Mucosa of rectum (tissue), 2 donors: ENCODE measurements around the gene DALRD3.

Experiments
- H3K27ac ChIP-seq, 2 donors: one replicate each; pipeline ENCODE4 v1.7.0; 2013; ENCODE audit warnings: inconsistent platforms in 2 of 2, low read depth in 2 of 2, low read length in 2 of 2
- H3K27me3 ChIP-seq, 2 donors: one replicate each; pipeline ENCODE4 v1.7.0; 2013; ENCODE audit warnings: low read length in 2 of 2; ENCODE audit not compliant: control insufficient read depth in 2 of 2, insufficient read depth in 2 of 2
- H3K36me3 ChIP-seq, 2 donors: one replicate each; pipeline ENCODE4 v1.7.0; 2013; ENCODE audit warnings: low read length in 2 of 2; ENCODE audit not compliant: control insufficient read depth in 2 of 2, insufficient read depth in 2 of 2
- H3K4me1 ChIP-seq, 2 donors: one replicate each; pipeline ENCODE4 v1.7.0; 2013; ENCODE audit warnings: low read length in 2 of 2, mild to moderate bottlenecking in 1 of 2; ENCODE audit not compliant: control insufficient read depth in 2 of 2, insufficient read depth in 2 of 2
- H3K4me3 ChIP-seq, 2 donors: one replicate each; pipeline ENCODE4 v1.7.0; 2013; ENCODE audit warnings: low read length in 2 of 2
- H3K9ac ChIP-seq, 2 donors: one replicate each; pipeline ENCODE4 v1.7.0; 2013; ENCODE audit warnings: low read length in 2 of 2, low read depth in 1 of 2, mild to moderate bottlenecking in 1 of 2
- H3K9me3 ChIP-seq, 2 donors: one replicate each; pipeline ENCODE4 v1.7.0; 2013; ENCODE audit warnings: low read length in 2 of 2; ENCODE audit not compliant: control insufficient read depth in 2 of 2
- donor health status: healthy.
- donor health status: Normal muscosa, but diverticular disease.

Gene DALRD3

DNA sequence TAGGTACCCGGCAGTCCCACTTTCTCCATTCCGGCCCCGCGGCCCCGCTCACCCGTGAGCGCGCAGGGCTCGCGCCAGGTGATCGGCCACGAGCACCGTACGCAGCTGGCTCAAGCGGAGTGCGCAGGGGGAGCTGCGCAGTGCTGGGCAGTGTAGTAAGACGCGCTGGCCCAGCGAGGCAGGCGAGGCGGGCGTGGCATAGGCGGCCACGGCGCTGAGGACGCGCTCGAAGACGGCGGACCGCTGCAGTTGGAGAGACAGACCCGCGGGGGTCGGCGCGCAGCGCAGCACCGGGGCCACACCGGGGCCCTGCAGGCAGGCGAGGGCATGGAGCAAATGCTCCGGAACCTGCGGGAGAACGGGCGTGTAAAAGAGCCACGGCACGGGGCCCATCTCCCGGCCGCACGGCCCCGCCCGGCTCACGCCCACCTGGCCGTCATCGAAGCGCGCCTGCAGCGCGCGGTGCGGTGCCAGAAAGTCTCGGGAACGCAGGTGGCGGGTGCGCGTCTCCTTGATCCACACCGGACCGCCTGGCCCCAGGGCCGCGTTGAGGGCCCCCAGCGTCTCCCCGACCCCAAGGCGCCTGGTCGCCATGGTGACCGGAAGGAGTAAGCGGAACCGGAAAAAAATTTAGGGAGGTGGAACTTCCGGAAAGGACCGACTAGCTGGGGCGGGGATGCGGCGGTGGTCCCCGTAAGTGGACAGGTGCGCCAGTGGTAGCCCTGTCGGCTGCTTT lies at the start of gene DALRD3:
TSS of gene DALRD3 (minus strand) at position 610 of the 736 bp plus-strand sequence. CDS start at position 594, 16 bp downstream.
- H3K27ac ChIP-seq = peak within 1 kb of the TSS; percentile 100
- H3K4me3 ChIP-seq = peak within 1 kb of the TSS; percentile 80 to 82
- H3K9me3 ChIP-seq = no peaks in the 10 kb centered on the region
- H3K9ac ChIP-seq = peak within 1 kb of the TSS; percentile 81 to 99
- peaks cover 28 to 37% of the 10 kb centered on the region in 2 donors for H3K36me3 ChIP-seq
- no peaks in the 10 kb centered on the region for H3K27me3 ChIP-seq
- peaks cover 21 to 40% of the 10 kb centered on the region in 2 donors for H3K4me1 ChIP-seq

GRCh38 chr3:49058011-49058410 lies 39.6 kb upstream of the DALRD3 start:
- Histone ChIP-seq H3K36me3 (peaks cover 27 to 35% of the 10 kb centered on the region in 2 donors), H3K9ac (no peak overlapping the region), H3K9me3 (no peaks in the 10 kb centered on the region), H3K4me3 (no peak overlapping the region), H3K27ac (no peak overlapping the region), H3K4me1 (no peaks in the 10 kb centered on the region), H3K27me3 (no peaks in the 10 kb centered on the region)

GRCh38 chr3:49057268-49057667 lies 38.9 kb upstream of the DALRD3 start:
- H3K27me3 ChIP-seq = no peaks in the 10 kb centered on the region
- H3K27ac ChIP-seq = no peak overlapping the region
- H3K9me3 ChIP-seq = no peaks in the 10 kb centered on the region
- H3K4me1 ChIP-seq = no peaks in the 10 kb centered on the region
- H3K36me3 ChIP-seq = peaks cover 25 to 39% of the 10 kb centered on the region in 2 donors
- H3K9ac ChIP-seq = no peak overlapping the region
- no peak overlapping the region for H3K4me3 ChIP-seq

- H3K4me1 ChIP-seq = no peaks in the 10 kb centered on the region
- no peak overlapping the region for H3K27ac ChIP-seq
- H3K4me3 ChIP-seq = no peak overlapping the region
- H3K9me3 ChIP-seq = no peaks in the 10 kb centered on the region
- no peaks in the 10 kb centered on the region for H3K27me3 ChIP-seq
- H3K36me3 ChIP-seq = peaks cover 31 to 44% of the 10 kb centered on the region in 2 donors
- no peak overlapping the region for H3K9ac ChIP-seq
Measured at GRCh38 chr3:49054344-49054862, 36.0 kb upstream of the DALRD3 start.

GRCh38 chr3:49053543-49053942 lies 35.2 kb upstream of the DALRD3 start:
- peaks cover 31 to 44% of the 10 kb centered on the region in 2 donors for H3K36me3 ChIP-seq
- H3K4me1 ChIP-seq = no peaks in the 10 kb centered on the region
- H3K27ac ChIP-seq = no peak overlapping the region
- H3K27me3 ChIP-seq = no peaks in the 10 kb centered on the region
- H3K4me3 ChIP-seq = no peak overlapping the region
- no peak overlapping the region for H3K9ac ChIP-seq
- H3K9me3 ChIP-seq = no peaks in the 10 kb centered on the region

DNA sequence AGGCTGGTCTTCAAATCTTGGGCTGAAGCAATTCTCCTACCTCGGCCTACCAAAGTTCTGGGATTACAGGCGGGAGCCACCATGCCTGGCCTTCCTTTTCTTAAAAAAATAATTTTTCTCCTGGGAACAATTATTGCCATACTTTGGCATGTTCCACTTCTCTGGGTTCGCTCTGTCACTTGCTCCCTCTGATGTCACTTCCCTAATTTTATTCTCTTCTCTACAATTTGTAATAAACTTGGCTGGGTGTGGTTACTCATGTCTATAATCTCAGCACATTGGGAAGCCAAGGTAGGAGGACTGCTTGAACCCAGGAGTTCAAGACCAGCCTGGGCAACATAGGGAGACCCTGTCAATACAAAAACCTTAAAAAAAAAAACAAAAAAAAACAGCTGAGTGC lies 16.9 kb upstream of the DALRD3 start:
- Histone ChIP-seq H3K27ac (no peak overlapping the region), H3K27me3 (no peaks in the 10 kb centered on the region), H3K36me3 (peaks cover 36 to 50% of the 10 kb centered on the region in 2 donors), H3K9me3 (no peaks in the 10 kb centered on the region), H3K4me1 (no peaks in the 10 kb centered on the region), H3K4me3 (no peak overlapping the region), H3K9ac (no peak overlapping the region)

- H3K9ac ChIP-seq = no peak overlapping the region
- no peaks in the 10 kb centered on the region for H3K27me3 ChIP-seq
- H3K4me1 ChIP-seq = peaks cover 0 to 1% of the 10 kb centered on the region in 2 donors
- no peak overlapping the region for H3K4me3 ChIP-seq
- H3K9me3 ChIP-seq = no peaks in the 10 kb centered on the region
- H3K27ac ChIP-seq = no peak overlapping the region
- peaks cover 34 to 52% of the 10 kb centered on the region in 2 donors for H3K36me3 ChIP-seq
Measured at GRCh38 chr3:49034650-49035049, 16.3 kb upstream of the DALRD3 start.

DNA sequence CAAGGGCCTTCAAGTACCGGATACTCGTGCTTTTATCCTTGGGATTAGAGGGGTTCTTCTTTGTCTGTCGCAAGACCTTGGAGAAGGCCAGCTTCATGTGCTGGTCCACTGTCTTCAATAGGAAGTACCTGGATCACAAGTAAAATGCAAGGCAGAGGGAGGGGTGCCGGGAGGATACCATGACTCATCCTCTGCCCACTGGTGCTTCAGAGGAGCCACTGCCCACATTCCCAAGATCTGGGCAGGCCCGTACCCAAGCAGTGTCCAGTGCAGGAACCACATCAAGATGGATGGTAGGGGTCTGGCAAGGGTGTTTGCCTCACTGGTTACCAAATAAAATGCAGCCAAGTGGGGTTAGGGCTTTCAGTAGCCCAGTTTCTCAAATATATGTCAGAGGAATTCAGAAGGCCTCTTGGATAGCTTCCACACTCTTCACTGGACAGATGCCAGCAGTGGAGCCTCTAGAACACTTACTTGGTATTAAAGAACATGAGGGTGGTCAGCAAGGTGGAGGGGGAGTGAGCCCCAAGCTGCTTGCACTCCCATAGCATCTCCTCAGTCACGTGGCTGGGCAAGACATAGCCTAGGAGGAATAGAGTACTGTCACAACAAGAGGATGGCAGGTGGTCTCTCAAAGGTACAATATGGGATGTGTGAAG lies 14.4 kb upstream of the DALRD3 start:
- H3K9ac ChIP-seq = no peak overlapping the region
- H3K4me1 ChIP-seq = peaks cover 11 to 16% of the 10 kb centered on the region in 2 donors
- H3K9me3 ChIP-seq = no peaks in the 10 kb centered on the region
- H3K36me3 ChIP-seq = peaks cover 34 to 52% of the 10 kb centered on the region in 2 donors
- H3K27ac ChIP-seq = no peak overlapping the region
- no peaks in the 10 kb centered on the region for H3K27me3 ChIP-seq
- no peak overlapping the region for H3K4me3 ChIP-seq

GRCh38 chr3:49030321-49030720 lies 11.9 kb upstream of the DALRD3 start:
- Histone ChIP-seq H3K27me3 (no peaks in the 10 kb centered on the region), H3K4me1 (peaks cover 11 to 19% of the 10 kb centered on the region in 2 donors), H3K9me3 (no peaks in the 10 kb centered on the region), H3K9ac (no peak overlapping the region), H3K36me3 (peaks cover 43 to 68% of the 10 kb centered on the region in 2 donors), H3K27ac (no peak overlapping the region), H3K4me3 (no peak overlapping the region)

DNA sequence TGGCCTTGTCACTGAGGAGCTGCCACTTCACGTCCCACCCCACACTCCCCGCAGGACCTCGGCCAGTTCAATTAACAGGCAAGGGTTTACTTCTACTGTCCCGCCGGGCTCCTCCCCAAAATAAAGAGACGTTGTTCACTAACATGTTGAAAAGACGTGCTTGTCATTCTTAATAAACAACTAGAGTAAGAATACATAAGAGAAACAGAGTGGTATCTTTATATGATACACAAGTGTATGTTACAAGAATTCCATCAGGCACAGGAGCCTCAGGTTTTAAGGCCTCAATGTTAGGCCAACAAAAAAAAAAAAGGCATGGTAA lies 11.1 kb upstream of the DALRD3 start:
- peak overlapping the region; percentile 72 to 87 for H3K9ac ChIP-seq
- peak overlapping the region; percentile 67 to 91 for H3K27ac ChIP-seq
- peaks cover 49 to 71% of the 10 kb centered on the region in 2 donors for H3K36me3 ChIP-seq
- H3K4me1 ChIP-seq = peaks cover 11 to 19% of the 10 kb centered on the region in 2 donors
- H3K4me3 ChIP-seq = peak overlapping the region in 1 of 2 donors; percentile 79
- H3K9me3 ChIP-seq = no peaks in the 10 kb centered on the region
- H3K27me3 ChIP-seq = no peaks in the 10 kb centered on the region
